GM12875 (cell line): ENCODE measurements around the gene XRRA1.
"Not testable (repeated sequence)": the region's sequence is repeated elsewhere in the genome, so short reads cannot be mapped to it uniquely, and the experiment has no call there.

Source experiments
- H3K4me3 ChIP-seq: one replicate; pipeline ENCODE4 v1.5.1; 2011; ENCODE audit warnings: low read depth, low read length, control low read depth
- TF ChIP-seq, protein P1 (sequence below): IDR thresholded peaks from 2 replicates; pipeline ENCODE4 v1.5.1; 2011; ENCODE audit warnings: low read depth, mild to moderate bottlenecking, control low read depth, inconsistent platforms, low read length, moderate library complexity, borderline replicate concordance; ENCODE audit not compliant: insufficient read depth

Gene XRRA1

DNA sequence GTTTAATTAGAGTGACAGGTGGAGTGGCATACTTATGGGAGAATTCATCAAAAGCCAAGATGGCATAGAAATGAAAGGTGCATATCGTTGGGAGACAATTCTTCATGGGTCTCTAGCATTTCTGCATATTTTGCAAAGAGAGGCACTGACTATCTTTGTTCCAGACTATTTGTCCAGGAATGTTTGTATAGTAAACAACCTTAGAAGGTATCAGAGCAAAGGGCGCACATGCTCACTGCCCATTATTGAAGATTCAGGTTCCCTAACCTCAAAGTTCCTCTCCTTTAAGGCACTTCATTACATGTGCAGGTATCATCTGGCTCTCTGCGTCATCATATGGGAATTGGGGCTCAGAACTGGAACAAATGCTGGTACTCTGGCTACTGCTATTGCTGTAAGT, 35.2 kb upstream of the XRRA1 start:
- no peak overlapping the region for H3K4me3 ChIP-seq
- TF ChIP-seq, protein P1, sequence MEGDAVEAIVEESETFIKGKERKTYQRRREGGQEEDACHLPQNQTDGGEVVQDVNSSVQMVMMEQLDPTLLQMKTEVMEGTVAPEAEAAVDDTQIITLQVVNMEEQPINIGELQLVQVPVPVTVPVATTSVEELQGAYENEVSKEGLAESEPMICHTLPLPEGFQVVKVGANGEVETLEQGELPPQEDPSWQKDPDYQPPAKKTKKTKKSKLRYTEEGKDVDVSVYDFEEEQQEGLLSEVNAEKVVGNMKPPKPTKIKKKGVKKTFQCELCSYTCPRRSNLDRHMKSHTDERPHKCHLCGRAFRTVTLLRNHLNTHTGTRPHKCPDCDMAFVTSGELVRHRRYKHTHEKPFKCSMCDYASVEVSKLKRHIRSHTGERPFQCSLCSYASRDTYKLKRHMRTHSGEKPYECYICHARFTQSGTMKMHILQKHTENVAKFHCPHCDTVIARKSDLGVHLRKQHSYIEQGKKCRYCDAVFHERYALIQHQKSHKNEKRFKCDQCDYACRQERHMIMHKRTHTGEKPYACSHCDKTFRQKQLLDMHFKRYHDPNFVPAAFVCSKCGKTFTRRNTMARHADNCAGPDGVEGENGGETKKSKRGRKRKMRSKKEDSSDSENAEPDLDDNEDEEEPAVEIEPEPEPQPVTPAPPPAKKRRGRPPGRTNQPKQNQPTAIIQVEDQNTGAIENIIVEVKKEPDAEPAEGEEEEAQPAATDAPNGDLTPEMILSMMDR: no peak

DNA sequence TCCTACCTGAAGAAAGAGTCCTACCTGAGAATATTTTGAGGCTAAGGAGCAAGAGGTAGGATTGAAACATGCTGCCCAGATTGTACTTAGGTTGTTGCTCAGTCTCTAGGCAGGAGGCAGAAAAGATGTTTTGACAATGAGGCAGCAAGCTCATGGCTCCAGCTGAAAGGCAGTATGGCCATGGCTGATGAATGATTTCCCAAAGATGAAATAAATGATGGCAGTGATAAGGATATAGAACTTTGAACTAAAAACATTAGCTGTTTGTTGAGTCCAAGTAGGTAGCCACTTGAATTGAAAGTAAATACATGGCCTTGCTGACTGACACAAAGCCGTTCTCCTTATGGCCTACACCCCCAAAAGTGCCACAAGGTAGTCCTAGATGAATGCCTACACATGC, 33.0 kb upstream of the XRRA1 start:
- no peak overlapping the region for H3K4me3 ChIP-seq
- TF ChIP-seq, protein P1: no peak

DNA sequence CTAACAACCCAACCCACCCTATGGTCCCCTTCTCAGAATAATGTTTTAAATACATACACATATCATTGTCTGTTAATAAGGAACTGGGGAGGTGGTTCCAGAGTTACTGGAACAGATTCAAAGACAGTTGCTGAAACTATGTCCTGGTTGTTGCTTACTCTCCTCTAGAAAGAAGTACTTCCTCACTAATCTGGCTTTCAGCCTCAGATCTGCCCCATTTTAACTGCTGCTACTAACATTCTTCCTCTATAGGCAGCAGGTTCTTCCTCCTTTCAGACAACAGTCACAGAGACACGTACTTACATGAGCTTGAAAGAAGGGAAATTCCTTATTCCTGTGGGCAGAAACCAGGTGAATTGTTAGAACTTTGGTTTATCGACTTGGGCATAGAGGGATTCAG, 31.7 kb upstream of the XRRA1 start:
- no peak overlapping the region for H3K4me3 ChIP-seq
- TF ChIP-seq, protein P1: no peak

DNA sequence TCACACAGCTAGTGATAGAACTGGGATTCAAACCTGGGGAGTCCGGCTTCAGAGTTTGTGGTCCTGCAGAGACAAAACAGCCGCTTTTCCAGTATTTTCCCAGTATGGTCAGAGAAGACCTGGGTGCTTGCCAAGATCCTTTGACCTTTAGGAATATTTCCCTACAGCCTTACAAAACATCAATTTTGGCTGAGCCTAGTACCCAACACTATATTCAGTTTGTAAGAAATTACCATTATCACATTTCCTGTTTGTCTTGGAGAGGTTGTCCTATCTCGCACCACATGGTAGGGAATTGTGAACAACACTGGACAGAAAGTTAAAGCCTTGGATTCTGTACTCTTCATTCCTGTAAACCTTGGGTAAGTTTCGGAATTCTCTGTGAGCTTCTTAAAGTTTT, 29.1 kb upstream of the XRRA1 start:
- no peak overlapping the region for H3K4me3 ChIP-seq
- TF ChIP-seq, protein P1: no peak

DNA sequence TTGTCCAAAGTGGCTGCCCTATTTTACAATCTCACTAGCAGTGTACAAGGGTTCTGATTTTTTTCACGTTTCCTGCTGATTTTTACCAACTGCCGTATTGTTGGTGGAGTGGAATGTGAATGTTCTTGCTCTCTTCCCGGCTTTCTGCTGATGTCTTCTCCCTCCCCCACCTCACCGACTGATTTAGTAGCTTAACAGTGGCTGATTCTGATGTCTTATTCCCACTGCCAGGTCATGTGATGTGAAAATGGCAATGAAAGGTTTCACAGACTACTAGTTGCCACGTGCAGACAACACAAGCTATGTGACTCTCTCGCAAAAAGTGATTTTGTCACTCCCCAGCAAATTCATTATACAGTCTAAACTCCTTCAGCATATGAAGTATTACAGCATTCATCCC, 22.5 kb upstream of the XRRA1 start:
- no peak overlapping the region for H3K4me3 ChIP-seq
- TF ChIP-seq, protein P1: no peak

DNA sequence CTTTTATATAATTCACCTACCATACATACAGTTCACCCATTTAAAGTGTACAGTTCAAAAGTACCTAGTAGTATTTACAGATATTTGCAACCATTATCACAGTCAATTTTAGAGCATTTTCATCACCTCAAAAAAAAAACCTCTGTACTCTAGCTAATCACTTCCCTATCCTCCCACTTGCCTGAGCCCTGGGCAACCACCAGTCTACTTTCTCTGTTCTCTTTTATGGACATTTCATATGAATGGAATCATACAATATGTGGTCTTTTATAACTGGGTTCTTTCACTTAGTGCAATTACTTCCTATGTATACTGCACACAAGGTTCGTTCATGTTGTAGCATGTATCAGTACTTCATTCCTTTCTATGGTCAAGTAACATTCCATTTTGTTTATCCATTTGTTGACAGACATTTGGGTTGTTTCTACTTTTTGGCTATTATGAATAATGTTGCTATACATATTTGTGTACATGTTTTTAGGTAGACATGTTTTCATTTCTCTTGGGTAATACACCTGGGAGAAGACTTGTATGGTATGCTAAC, 22.0 kb upstream of the XRRA1 start:
- TF ChIP-seq, protein P1: no peak
- H3K4me3 ChIP-seq: no peak overlapping the region

DNA sequence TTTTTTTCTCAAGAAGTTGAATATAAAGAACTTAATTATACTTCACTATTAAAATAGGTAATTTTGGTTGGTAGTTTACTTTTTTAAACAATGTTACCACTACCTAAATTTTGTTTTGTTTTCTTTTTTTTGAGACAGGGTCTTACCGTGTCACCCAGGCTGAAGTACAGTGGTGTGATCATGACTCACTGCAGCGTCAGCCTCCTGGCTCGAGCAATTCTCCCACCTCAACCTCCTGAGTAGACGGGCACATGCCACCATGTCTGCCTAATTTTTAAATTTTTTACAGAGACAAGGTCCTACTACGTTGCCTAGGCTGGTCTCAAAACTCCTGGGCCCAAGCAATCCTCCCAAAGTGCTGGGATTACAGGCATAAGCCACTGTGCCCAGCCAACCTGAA, 17.8 kb upstream of the XRRA1 start:
- TF ChIP-seq, protein P1: no peak
- H3K4me3 ChIP-seq: no peak overlapping the region

DNA sequence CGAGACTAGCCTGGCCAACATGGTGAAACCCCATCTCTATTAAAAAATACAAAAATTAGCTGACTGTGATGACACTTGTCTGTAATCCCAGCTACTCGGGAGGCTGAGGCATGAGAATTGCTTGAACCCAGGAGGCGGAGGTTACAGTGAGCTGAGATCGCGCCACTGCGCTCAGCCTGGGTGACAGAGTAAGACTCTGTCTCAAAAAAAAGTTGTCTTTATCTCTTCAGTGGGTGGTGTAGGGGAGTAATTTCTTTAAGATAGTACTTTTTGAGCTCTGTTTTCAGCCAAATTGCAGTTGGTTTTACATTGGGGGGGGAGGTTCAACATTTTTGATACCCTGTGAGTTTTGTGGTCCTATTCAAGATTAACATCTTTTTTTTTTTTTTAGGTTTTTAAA, 11.2 kb upstream of the XRRA1 start:
- not testable (repeated sequence) for H3K4me3 ChIP-seq
